NCI-H2196 (cell line): ENCODE results near the gene TAP2.
"Not testable (repeated sequence)": the region's sequence is repeated elsewhere in the genome, so short reads cannot be mapped to it uniquely, and the experiment has no call there.

Experiments used
- DNase-seq: peaks from one replicate; lab custom pipeline; 2025; ENCODE audit not compliant: unreplicated experiment; lab: John Stamatoyannopoulos, UW

Gene TAP2

DNA sequence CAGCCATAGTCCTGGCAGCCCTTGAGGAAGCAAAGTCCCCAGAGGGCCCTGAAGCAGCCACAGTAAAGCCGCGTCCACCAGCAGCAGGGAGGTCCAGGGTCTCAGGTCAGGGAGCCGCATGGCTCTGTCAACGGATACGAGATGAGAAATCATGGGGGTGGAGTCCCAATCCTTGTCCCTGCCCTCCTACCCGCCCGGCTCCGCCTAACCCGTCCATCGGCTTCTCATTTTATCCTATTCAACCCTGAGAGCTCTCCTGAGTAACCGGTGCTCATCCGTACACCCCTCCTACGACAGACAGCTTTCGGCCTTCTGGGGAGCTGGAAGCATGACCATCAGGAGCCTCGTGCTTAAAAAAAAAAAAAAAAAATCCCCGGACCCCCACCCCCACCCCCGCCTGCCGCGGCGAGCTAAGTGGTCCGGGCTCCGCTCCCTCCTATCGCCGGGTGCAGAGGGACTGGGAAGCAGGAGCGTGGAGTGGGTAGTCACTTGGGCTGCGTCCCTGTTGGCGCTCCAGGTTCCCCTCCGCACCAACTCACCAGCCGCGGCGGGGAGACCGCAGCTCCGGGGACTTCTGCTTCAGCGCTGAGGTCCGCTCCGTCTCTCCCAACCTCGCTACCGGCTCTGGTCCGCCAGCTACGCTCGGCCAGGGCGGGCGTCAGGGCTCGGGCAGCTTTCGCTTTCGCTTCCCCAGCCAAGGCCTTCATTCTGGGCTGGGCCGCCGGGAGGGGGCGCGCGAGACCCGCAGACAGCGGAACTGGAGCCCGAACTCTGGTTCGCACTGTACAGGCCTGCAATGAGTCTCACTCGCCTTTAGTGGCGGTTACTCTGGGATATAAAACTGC, at the start of gene TAP2:
TSS of gene TAP2 (minus strand) at position 626 of the 845 bp plus-strand sequence. CDS start at position 120, 506 bp downstream.
- DNase-seq = peak; percentile 93

DNA sequence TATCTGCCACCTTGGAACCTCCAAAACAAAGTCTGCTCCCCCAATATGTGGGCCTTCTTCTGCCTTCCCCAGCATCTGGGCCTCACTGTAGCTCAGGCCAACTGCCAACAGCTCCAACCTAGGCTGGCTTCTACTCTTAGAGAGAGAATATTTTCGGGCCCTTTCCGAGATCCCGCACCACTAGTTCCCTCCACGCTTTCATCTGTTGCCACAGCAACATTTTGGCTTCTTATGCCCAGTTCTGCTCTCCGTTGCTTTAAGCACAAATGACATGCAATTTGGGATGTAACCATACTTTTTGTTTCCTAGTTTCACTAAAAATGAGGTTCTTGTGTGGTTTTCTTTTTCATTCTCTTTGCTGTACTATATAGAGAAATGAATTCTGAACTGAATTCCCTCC, 49.1 kb upstream of the TAP2 start:
- DNase-seq = no peak

DNA sequence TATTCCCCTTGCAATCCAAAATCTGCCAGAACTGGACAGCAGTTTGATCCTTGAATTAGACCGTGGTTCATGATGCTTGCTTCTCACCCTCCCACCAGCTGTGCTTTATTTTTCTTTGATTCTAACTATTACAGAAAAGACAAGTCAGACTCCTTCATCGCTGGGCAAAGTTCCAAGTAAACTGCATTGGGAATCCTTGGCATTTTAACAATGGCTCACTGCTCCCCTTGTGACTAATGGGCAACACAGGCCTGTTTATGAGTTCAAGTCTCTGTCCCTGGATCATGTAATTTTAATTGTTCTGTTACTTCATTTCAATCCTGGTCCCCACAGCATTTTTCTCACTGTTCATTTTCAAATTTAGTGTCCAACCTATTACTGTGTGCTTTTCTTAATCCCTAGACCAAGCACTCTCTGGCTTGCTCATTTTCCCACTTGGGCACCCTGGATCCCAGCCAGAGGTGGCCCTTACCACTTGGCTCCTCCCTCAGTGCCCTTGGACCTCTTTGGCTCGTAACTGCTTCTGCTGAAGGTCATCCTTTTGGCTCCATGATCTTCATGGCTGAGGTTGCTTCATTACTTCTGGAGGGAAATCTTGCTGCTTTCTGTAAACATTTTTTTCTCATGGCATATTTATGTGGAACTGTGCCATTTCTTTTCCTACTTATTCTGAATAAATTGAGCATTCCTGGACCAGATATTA, 48.3 kb upstream of the TAP2 start:
- DNase-seq = no peak

DNA sequence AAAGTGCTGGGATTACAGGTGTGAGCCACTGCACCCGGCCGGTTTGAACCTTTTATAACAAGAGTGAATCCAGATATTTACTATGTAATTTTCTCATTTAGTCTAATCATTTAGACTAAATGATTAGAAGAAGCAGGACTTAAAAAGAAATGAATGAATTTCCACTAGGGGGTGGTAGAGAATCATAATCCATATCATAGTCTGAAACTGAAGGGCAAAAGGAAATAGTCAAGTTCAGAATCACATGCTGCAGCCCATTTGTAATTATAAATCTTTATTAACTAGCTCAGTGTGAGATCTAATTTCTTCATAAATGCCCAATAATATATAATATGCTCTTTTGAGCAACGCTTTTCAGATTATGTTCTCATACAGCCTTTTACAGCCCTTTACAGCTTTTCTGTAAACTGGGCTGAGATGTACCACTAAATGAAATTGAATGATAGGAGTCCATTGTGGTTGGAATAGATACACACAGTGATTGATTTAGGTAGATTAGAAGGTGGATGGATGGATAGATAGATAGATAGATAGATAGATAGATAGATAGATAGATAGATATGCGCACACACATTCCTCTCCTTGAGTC, 47.3 kb upstream of the TAP2 start:
- peak; percentile 87 for DNase-seq

DNA sequence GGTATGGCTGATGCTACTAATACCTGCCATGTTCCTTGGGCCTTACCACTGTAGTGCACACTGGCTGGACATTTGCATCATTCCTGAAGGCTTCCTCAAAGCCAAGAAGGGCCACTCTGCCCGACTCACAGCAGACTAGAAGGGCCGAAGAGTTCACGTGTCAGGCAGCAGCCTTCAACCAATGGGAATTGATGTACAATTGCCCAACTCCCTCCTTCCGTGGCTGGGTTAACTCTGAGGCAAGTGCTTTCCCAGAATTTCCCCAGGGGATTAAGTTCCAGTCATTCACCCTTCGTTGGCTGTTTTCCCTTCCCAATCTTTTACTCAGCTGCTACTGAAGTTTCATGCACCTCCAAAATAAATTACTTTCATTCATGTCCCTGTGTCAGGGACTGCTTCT, 45.2 kb upstream of the TAP2 start:
- no peak for DNase-seq

DNA sequence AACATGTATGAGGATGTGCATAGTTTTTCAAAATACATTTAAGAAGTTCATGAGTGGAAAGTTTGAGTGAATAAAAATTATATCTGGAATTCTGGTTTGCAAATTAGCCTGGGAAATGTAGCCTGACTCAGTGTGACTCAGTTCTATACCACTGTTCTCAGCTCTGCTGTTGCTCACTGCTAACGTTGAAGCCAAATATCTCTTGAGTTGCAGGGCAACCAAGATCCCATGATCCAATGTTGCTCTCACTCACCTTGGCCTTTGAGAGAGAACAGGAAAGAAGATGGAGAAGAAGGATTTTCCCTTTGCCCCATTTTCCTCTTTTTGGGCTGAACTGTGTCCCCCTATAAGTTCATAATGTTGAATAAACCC, 44.3 kb upstream of the TAP2 start:
- DNase-seq = no peak

DNA sequence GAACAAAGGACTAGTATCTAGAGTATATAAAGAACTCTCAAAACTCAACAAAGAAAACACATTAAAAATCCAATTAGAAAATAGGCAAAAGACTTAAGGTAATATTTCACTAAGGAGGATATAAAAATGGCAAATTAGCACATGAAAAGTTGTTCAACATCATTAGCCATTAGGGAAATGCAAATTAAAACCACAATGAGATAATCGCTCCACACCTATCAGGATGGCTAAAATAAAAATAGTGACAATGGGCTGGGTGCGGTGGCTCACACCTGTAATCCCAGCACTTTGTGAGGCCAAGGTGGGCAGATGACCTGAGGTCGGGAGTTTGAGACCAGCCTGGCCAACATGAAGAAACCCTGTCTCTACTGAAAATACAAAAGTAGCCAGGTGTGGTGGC, 42.4 kb upstream of the TAP2 start:
- DNase-seq = not testable (repeated sequence)

DNA sequence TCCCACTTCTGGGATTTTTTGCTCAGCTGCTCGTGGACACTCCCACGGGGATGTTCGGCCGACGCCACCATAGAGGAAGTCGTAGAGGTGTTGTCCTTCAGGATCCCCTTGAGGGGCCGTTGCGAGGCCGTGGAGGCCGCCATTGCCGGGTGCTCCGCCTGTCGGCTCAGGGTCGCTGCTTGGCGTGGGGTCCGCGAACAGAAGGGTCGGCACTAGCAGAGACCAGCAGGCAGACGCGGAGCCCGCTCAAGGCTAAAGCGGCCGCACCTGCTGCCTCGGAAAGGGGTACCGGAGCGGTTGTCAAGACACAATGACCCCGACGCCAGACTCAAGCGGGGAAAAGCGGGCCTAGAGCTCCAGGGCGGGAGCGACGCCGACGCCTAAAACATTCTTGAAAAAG, 41.2 kb upstream of the TAP2 start:
- DNase-seq = no peak

DNA sequence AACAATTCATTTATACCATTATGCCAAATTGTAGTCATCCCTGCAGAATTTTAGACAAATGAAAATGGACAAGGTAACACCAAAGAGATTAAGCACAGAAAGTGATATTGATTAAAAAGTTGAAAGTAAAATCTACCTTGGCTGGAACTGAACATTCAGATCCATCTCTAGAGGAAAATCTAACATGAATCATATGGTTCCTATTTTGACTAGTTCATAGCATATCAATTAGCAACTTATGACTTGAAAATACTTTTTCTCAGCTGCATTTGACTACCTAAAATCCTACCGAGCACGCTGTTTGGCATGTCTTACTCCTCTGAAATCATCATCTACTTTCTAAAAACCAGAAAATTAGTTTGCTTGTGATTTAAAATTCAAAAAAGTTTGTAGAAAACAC, 38.1 kb upstream of the TAP2 start:
- no peak for DNase-seq

DNA sequence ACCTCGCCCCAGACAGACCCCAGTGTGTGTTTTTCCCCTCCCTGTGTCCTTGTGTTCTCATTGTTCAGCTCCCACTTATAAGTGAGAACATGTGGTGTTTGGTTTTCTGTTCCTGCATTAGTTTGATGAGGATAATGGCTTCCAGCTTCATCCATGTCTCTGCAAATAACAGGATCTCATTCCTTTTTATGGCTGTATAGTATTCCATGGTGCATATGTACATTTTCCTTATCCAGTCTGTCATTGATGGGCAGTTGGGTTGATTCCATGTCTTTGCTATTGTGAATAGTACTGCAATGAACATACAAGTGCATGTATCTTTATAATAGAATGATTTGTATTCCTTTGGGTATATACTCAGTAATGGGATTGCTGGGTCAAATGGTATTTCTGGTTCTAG, 35.4 kb upstream of the TAP2 start:
- not testable (repeated sequence) for DNase-seq

DNA sequence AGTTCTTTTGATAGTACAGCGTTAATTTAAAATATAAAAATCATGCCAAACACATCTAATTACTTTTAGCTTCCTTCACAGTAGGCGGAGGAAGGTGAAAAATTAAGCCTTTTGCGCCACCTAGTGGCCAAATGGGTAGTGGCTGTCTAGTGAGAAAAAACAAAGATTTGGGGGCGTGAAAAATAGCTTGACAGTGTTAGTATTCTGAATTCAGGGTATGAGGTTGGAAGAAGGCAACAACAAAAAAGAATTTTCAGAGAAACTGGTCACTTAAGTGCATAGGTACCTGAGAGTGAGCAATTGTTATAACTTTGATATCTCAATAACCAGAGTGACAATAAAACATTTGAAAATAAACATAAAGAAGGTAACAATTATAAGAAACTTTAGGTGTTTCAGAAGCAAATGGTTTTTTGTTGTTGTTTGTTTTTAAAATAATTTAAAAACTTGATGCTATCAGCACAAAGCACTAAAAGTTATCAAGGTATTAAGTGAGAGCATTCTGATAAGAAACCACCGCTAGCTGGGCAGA, 29.8 kb upstream of the TAP2 start:
- peak; percentile 82 for DNase-seq

DNA sequence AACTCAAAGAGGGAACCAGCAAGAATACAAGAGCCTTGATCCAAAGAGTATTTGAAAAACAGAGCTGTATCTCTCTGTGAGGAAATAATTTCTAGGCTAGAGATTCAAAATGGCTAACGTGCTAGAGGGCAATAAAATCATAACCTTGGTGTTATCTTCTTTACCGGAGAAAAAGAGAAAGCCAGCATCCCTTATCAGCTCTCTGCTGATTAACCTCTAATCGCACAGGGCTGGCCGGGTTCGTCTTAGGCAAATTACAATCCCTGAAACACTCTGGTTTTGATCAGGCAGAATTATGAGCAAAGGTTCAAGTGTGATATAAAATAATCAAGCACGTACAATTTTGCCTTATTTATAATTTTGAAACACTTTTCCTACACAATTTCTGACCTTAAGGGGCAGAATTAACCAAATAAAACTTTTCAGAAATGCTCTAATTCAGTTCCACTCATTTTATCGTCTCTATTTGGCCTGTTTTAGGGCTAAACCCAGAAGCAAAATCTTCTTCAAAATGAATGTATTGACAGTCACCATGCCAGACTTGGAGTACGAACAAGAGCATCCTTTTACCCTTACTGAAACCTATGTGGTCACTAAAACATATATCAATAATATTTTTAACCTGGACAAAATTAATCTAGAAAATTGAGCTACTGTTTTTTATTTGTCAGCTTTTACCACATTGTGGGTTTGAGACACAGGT, 29.2 kb upstream of the TAP2 start:
- no peak for DNase-seq

DNA sequence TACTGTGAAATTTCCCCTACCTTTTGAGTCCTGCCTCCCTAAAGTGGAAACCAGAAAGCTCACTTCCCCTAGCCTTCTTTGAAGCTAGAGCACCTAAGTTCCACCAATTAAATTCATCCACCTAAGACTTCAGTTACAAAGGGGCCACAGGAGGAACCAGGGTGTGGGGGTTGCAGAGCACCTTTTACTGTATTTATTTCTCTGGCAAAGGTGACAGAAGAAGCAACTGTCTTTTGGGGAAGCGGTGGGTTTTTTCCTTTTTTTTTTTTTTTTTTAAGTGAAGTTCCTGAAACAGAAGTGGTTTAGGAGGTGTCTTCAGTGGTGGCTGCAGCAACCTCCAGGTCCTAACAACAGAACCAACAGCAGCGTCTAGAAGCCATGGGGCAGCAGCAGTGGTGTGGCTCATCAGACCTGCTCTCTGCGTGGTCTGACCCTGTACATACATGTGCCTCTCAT, 28.5 kb upstream of the TAP2 start:
- DNase-seq = no peak

DNA sequence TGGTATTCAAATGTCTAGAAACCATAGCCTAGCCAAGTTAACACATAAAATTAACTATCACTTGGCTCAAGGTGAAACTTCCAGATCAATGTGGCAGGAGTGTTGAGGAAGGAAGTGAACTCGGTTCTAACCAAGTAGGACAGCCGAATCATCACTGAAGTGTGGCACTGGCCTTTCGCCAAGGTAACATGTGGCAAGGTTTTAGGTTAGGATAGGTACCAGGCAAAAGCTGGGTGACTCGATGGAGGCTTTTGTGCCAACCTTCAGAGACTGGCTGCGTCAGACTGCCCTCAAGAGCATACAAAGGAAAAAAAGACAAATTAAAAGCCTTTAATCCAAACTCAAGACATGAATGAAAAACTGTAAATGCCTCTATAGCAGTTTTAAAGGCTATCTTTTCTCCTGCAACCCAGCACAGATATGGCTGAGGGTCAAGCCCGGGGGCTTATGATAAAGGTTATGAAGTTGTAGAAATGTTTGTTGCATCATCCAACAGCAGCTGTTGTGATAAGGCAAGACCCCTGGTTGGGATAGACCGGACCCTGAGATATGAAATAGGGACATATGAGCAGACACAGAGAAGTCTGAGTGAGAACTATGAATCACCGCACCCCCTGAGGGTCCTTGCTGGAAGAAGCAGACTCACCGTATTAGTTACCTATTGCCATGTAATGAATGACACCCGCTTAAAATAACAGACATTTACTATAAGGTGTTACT, 27.3 kb upstream of the TAP2 start:
- DNase-seq = no peak

DNA sequence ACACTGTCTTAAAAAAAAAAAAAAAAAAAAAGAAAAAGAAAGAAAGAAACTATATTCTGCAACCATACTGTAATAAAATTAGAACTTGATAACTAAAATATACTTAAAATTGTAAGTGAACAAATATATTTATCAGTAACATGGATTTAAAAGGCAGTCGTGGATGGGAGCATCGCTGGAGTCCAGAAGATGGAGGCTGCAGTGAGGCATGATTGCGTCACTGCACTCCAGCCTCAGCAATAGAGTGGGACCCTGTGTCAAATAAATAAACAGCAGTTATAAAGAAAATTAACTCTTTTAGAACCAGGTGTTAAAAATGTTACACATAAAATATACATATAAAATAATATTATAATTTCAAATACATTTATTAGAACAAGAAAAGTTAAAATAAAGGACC, 24.2 kb upstream of the TAP2 start:
- no peak for DNase-seq

DNA sequence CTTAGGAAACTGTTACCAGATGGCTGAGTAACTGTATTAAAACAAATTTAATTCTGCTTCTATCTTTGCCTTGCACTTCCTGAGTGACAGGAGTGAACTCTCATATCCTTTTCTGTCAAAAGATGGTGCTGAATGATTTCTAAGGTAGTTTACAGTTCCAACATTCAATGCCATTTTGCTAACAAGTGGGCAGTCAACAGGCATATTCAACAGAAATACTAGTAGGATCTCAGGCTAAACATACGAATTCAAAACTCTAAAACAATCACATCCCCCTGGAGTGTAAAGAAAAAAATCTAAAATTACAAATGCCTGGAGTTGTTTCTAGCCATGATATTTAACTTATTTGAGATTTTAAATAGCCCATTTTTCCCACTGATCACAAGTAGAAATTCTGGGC, 22.1 kb upstream of the TAP2 start:
- DNase-seq = no peak

DNA sequence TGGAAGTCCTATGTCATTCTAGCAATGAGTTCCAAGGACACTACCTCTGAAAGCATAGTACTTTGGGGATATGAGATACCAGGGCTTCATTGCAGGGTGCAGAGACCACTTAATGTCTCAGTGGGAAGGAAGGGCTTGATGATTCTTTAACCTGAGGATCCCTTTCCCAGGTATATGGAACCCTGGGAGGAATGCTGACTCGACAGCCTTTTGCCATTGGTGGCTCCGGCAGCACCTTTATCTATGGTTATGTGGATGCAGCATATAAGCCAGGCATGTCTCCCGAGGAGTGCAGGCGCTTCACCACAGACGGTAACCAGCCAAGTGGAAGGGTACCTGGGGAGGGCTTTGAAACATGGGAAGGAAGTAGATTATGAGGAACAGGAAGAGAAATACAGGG, 19.7 kb upstream of the TAP2 start:
- no peak for DNase-seq

DNA sequence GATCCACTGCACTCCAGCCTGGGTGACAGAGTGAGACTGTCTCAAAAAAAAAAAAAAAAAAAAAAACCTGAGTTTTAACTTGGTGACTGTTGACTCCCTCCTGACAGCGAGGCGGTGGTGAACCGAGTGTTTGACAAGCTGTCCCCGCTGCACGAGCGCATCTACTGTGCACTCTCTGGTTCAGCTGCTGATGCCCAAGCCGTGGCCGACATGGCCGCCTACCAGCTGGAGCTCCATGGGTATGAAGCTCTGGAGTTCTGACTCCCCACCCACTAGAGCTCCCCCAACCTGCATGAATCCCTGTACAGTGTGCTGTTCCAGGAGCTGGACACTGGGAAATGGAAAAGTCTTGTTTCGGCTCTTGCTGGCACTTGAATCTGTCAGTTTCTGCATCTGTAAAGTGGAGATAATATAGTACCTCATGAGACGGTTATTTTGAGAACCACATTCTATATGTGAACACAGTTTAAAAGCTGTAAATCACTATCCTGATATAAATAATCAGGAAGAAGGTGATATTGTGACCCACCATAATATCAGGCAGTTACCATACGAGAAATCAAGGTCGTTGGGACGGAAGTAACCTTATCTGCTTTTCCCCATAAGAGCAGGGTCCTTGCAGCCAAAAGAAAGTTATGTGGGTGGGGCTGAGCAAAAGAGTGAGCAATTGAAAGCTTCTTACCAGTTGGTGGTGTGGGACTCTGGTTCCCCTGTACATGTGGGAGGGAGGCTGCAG, 18.8 kb upstream of the TAP2 start:
- DNase-seq = no peak

DNA sequence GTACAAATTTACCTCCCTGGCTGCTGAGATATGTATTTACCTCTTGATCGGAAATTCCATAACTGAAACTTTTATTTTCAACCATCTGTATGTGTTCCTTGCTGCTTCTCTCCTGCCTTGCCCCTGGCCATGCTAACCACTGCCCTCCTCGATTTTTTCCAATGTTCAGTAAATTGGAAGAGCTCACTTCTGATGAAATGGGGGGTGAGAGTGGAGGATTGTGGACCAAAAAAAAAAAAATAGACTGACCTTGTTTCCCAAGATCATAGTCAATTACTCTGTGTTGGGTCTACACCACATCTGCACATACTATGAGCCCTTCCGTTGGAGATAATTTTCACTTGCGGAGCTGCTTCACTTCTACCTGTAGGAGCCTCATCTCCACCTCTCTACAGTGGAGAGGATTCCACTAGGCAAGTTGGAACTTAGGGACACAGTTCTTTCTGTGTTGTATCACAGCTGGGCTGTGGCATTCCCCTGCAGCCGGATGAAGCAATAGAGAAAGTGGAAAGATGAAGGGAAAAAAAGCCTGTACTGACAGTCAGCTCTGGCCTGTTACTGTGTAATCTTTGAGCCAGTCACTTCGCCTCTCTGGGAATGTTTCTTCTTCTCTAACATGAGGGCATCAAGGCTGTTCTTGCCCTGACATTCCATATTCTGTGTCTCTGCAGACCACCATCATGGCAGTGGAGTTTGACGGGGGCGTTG, 17.1 kb upstream of the TAP2 start:
- no peak for DNase-seq
